VCaP (cell line): ENCODE measurements around the gene LRAT.

ENCODE experiments used
- H3K27ac ChIP-seq: fragments of 450-650 bp; 2 replicates; pipeline ENCODE4 v1.5.1; 2017
- TF ChIP-seq, protein P1 (sequence below): fragments of 450-650 bp; conservative IDR thresholded peaks from 2 replicates; pipeline ENCODE4 v1.5.1; 2017; ENCODE audit warnings: mild to moderate bottlenecking, moderate library complexity

LRAT gene

GRCh38 chr4:154739111-154739510 is 4.7 kb upstream of the LRAT start:
- H3K27ac ChIP-seq: peak overlapping the region; percentile 52
- TF ChIP-seq, protein P1, sequence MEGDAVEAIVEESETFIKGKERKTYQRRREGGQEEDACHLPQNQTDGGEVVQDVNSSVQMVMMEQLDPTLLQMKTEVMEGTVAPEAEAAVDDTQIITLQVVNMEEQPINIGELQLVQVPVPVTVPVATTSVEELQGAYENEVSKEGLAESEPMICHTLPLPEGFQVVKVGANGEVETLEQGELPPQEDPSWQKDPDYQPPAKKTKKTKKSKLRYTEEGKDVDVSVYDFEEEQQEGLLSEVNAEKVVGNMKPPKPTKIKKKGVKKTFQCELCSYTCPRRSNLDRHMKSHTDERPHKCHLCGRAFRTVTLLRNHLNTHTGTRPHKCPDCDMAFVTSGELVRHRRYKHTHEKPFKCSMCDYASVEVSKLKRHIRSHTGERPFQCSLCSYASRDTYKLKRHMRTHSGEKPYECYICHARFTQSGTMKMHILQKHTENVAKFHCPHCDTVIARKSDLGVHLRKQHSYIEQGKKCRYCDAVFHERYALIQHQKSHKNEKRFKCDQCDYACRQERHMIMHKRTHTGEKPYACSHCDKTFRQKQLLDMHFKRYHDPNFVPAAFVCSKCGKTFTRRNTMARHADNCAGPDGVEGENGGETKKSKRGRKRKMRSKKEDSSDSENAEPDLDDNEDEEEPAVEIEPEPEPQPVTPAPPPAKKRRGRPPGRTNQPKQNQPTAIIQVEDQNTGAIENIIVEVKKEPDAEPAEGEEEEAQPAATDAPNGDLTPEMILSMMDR: no peak

DNA sequence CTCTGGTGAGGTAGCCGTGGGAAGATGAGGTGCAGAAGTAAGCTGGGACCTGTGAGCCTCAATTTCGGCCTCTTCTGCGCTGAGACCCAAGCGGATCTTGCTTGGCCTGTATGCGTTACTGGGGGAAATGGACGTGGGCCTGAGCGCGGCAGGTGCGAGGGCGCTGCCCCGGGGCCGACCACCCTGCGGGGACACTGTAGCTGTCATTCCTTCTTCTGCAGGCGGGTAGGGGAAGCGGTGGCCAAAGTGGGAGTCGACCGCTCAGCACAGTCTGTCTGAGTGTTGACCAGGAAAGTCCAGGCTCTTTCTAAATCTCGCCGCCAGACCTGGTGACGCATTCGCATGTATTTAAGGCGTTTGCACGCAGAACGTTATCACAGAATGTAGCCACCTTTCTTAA is 3.3 kb upstream of the LRAT start:
- H3K27ac ChIP-seq: no peak overlapping the region
- TF ChIP-seq, protein P1: no peak

DNA sequence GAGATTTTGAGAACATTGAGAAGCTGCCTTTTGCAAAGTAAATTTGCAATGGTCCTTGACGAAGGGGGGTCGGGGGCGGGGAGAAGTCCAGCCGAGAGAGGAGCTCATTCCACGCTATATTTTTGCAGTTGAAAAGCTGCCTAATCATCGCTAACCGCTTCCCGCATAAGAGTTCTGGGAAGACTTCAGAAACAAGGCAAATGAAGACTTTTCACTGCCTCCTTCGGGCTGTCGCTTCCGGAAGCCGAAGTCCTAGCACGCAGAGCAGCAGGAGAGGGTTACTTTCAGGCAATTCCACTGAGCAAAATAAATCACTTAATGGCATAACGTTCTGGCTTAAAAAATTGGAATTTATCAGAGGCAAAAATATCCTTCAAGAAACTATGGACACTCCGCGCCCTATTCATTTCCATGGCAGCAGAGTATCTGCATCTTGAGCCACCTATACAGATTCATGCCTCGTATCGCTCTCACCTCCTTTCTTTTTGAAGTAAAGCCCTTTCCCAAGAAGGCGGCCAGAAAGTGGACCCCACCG is 2.6 kb upstream of the LRAT start:
- TF ChIP-seq, protein P1: no peak
- H3K27ac ChIP-seq: no peak overlapping the region

DNA sequence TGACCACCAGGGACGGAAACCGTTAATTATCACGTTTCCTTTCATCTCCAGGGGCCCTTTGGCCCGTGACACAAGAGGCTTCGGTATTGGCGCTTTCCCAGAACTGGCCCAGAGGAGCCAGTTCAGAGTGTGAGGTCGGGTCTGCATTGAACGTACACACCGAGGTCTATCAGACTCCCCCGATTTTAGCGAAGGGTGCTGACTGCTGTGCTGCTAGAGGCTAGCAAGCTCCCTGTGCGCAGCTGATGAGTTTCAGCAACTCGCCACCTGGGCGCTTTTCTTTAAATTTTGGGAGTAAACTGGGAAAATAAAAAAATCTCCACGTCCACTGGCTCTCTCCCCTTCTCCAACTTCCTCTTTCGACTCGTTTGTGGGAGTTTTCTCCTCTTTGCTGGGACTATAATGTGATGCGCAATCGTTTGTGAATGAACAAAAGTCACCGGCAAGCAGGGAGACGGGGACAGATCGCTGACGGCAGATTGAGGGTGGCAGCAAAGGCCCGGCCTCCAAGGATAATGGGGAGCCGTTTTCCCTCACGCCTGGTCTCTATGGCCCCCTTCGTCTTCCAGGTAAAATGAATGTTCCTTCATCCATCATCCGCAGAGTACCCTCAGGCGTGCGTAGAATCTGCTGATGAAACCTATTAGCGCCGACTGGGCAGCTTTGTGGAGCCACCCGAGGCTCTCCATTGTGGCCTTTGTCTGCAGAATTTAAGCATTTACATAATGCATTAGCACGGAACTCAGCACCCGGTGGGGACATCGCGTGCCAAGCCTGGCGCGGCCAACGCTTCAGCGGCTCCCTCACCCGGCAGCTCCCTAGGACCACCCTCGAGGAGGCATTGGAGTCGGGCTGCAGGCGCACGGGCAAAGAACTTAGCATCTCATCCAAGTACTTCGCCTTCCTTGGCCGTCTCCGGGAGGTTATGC is 1.6 kb upstream of the LRAT start:
- TF ChIP-seq, protein P1: no peak
- H3K27ac ChIP-seq: no peak overlapping the region

DNA sequence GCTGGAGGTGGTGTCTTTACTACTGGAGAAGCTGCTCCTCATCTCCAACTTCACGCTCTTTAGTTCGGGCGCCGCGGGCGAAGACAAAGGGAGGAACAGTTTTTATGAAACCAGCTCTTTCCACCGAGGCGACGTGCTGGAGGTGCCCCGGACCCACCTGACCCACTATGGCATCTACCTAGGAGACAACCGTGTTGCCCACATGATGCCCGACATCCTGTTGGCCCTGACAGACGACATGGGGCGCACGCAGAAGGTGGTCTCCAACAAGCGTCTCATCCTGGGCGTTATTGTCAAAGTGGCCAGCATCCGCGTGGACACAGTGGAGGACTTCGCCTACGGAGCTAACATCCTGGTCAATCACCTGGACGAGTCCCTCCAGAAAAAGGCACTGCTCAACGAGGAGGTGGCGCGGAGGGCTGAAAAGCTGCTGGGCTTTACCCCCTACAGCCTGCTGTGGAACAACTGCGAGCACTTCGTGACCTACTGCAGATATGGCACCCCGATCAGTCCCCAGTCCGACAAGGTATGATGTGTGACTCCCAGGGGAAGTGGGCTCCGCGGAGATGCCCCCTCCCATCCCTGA is 634 bp downstream of the LRAT start:
- H3K27ac ChIP-seq: peak overlapping the region; percentile 58
- TF ChIP-seq, protein P1: 0 out of 2 replicates have a peak, but pooled peaks have one; percentile 20

- H3K27ac ChIP-seq: no peak overlapping the region
- TF ChIP-seq, protein P1: no peak
Measured at GRCh38 chr4:154757713-154758112, 13.9 kb downstream of the LRAT start.

DNA sequence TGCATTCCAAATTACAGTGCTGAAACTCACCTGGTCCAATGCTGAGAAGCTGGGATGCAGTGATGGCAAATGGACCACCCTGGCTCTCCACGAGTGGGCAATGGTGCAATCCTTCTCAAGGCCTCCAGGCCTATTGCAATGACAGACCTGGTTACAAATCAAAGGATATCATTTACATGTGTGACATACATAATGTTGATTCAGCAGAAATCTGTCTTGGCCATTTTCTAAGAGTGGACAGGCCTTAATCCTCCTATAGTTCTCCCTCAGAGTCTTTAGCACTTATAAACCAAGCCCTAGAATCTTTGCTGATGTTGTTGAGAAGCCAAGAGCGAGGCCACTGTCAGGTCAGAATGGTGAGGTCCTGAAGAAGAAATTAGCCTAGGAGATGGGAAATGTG is 17.1 kb downstream of the LRAT start:
- H3K27ac ChIP-seq: no peak overlapping the region
- TF ChIP-seq, protein P1: no peak
